ENCODE data around the gene UBE2I.

UBE2I gene

DNA sequence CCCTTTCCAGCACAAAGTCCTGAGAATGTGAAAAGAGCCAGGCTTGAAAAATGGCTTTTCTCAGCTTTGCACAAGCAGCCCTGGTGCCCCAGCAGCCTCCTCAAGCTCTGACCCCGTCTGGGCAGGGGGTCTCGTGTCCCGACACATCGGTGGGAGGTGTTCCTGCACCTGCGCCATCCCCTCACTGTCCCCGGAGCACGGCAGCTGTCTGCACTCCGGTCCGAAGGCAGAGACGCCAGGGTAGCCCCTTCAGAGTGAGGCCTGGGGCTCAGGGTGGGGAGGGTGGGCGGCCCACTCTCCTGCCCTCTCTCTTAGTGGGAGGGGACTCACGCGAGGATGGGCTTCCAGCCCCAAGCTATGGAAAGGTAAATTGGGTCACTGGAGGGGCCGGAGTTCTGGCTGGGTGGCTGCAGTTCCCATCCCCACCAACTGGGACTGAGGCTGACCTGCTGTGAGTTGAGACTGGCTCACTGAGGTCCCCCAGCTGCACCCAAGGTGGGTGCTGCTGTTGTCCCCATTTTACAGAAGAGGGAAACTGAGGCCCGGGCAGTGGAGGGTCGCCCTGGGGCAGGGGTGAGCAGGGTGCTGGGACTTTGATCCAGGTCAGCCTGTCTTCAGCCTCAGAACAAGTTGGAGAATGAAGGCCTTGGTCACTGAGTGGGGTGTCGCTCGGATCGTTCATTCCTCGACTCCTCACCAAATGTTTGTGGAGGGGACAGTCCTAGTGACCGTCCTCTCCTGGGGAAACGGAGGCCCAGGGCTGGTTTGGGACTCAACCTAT lies 21.7 kb downstream of the UBE2I start:
- DNase-seq, result no peak

DNA sequence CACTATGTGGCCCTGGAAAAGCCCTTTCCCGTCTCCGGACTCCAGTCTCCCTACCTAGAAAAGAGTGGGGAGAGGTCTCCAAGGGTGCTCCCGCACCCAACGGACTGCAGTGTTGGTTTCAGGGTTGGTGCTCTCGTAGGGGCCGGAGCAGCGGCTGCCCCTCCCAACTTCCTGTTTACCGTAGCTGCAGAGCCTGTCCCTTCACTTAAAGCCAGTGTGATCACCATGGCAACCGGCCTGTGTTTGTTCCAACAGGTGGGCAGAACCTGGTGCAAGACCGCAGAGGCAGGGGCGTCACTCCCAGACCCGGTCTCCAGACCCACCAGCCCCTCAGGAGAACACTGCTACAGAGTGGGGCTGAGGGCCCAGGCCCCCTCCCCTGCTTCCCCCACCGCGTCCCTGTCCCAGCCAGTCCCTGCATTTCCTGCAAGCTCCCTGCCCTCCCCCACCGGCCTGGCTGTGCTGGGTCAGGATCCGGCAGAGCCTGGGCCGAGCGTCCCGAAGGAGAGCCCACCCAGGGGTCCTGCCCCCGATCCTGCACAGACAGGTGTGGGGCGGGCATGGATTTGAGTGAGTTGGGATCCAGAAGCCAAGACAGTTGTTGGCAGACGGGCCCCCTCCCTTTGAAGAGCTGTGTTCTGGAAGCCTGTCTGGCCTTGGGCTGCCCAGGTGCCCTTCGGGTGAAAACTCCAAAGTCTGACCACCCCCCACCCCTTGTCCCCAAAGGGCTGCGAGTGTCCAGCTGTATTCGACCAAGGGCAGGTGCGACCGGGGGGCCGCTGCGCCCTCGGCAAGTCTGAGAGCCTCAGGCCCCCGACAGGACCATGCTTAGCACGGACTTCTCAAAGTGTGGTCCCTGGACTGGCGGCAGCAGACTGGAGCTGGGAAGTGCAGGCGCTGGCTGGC lies 22.5 kb downstream of the UBE2I start:
- DNase-seq, result no peak

DNA sequence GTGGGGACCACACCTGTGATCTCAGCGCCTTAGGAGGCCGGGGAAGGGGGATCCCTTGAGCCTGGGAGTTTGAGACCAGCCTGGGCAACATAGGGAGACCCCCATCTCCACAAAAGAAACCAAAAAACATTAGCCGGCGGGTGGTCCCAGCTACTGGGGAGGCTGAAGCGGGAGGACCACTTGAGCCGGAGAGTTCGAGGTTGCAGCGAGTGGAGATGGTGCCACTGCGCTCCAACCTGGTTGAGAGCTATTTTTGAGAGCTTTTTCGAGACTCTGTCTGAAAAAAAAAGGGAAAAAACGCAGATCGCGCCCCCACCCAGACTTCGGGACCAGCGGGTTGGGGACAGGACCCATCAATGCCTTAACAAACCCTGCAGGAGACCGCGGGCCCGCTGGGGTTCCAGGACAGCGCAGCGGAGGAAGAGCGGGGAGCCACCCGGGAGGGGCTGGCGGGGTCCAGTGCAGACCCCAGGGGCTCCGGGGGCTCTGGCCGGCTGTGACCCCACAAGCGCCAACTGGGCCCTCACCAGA lies 23.2 kb downstream of the UBE2I start:
- DNase-seq, result no peak

DNA sequence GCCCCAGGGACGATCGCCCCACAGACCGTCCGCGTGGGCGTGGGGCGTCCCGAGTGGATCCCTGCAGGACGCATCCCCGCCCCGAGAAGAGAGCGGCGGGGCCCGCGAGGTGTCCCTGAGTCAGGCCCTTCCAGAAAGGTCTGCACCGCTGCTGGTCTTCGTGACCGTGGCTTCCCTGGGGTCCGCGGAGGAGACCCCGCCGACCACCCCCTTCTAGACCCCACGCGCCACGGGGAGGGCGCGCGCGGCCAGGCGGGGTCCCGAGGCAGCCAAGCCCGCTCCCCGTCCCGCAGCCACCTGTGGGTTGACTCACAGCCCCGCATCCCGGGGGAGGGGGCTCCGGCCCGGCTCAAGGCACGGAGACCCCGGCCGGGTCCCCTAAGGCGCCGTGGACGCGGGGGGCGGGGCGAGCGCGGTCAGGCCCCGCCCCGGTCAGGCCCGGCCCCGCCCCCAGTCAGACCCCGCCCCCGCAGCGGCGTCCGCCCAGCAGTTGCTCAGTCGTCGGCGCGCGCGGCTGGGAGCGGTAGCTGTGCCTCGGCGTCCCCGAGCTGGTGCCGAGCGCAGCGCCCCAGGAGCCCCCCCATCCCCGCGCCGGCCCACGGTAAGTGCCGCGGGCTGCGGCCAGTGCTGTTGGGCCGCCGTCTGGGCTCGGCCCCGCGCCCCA lies 23.8 kb downstream of the UBE2I start, which contains the start of gene BAIAP3:
BAIAP3 (plus strand) TSS at position 497 of the 664 bp plus-strand sequence. CDS start 4,905 bp downstream, outside the sequence.
- no peak for DNase-seq

DNA sequence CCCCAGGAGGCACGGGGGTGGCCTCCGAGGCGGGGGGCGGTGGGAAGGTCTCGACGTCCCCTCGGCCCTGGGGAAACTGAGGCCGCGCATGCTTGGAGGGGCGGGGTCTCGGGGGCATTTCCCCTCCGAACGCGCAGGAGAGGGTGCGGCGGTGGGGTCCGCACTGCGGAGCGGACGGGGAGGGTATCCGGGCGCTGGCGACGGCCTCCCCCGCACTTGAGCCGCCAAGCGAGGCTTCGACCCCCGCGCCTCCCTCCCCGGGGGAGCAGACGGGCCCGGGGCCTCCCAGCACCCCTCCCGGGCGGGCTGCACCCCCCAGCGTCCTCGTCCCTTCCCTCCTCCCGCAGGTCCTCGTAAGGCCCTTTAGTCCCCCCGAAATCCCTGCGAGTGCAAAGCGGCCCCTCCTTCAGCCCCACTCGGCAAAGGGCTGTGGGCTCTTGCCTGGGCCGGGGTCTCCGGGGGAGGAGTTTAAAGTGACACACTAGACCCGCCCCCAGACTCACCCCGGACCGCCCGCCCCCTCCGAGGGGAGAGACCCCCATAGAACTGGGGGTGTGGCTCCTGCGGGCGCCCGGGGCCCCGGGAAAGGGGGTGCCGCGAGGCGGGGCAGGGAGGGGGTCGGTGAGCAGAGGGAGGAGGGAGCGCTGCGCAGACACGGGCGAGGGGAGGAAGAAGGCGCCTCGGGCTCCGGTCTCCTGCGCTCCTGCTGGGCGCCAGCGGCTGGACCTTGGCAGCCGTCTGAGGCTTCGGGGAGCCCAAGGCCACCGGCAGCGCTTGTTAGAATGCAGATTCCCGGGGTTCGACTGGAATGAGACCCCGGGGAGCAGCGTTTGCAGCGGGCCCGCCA lies 24.6 kb downstream of the UBE2I start:
- no peak for DNase-seq

DNA sequence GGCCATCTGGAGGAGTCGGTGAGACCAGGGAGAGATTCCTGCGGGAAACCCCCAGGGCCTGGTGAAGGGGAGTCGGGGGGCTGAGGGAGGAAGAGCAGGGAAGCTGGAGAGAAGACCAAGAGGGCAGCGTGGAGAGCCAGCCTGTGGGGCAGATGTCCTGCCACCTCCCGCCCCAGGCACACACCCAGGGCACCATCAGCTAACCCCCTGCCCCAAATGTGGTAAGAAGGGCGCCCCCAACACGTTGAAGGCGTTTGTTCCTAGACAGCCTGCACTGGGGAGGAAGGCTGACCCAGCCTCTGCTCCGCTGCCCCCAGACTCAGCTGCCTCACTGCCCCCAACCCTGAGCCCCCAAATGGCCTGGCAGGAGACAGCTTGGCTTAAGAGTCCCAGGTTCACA lies 25.3 kb downstream of the UBE2I start:
- no peak for DNase-seq

DNA sequence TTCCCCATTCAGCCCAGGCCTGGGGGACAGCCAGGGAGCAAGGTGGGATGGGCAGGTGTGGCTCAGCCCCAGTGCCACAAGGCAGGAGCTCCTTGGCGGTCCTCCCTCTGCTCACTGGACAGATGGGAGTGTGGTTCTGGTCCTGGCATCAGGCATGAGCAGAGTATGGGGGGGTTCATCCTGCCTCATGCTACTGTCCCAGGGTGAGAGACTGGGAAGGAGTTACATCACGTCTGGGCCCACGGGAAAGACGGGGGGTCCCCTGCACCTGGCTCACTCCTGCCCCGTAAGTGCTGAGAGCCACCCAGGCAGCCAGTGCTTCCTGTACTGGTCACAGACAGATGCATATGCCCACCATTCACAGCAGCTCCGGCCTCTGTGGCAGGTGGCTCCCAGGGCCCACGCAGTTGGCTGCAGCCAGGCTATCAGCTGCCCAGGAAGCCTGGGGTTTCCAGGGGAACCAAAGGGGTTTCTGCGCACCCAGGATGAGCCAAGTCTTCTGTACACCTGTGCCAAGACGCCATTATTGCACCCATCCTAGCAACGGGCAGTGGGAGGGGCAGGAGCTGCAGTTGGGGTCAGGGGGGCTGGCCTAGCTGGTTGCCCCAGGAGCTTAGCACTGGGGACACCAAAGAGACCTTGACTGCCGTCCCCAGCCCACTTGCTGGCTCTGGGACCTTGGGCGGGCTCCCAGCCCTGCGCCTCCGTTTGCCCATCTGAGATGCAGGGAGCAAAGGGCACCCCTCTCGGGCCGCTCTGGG lies 26.0 kb downstream of the UBE2I start:
- no peak for DNase-seq

DNA sequence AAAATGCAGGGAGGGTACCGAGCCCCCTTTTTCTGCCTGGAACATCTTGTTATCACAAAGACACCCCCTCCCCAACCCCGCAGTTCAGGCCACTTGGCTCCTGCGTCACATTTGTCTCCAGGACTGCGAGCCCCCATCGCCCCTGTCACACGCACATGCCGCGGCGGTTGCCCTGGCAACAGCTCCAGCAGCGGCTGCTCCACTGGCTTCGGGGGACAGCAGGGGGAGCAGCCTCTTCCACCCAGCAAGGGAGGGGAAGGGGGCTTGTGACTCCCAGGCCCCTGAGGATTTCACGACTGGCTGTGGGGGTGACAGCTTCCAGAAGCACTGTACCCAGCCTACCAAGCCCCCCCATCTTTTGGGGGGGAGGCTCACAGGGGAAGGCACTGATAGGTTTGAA lies 26.6 kb downstream of the UBE2I start:
- DNase-seq, result no peak

DNA sequence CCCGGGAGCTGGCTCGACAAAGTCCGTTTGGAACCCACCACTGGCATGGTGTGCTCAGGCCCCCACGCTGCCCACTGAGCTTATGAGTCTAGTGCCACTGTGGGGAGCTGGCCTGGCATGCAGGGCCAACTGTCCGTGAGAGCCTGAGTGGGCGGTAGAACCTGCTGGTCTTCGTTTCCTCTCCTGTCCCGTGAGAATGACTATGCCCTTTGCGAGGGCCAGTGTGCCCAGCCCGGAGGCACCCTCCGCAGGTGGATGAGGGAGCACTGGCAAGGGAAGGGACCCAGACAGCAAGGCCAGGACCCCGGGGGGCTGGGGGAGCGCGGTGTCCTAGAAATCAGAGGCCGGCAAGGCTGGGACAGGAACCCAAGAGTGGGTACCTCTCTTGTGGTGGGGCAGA lies 27.2 kb downstream of the UBE2I start:
- no peak for DNase-seq

DNA sequence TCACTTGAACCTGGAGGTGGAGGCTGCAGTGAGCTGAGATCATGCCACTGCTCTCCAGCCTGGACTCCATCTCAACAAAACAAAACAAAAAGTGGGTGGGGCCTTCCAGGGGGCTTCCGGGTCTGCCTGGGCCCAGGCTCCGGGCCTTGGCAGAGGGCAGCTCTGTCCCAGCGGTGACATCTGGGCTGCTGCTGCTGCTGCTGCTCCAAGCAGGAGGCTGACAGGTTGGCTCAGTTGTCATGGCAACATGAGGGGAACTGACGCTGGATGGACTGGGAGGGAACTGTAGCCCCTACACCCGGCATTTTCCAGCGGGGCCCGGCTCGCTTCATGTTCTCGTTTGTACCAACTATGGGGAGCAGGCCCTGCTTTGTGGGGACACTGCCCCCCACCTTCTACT lies 28.1 kb downstream of the UBE2I start:
- no peak for DNase-seq

DNA sequence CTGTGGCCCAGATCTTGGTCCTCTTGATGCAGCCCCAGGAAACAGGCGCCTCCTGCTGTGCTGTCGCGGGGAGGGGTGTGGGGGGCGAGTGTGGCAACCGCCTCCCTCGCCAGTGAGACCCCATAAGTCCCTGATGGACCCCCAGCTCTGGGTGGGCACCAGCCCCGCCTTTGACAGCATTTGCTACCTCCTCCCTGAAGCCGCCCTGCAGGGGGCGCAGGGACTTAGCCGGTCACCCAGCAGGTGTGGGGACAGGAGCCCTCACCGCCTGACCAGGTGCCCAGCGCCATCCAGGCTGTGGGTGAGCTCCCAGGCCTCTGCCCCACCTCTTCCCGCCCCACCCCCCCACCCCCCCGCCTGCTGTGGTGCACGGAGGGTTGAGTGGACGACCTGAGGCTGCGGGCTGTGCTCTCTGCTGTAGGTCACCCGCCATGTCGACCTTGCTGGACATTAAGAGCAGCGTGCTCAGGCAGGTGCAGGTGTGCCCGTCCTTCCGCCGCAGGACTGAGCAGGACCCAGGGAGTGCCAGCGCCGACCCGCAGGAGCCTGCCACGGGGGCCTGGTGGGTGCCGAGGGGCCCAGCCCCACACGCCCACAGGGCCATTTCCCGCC lies 28.8 kb downstream of the UBE2I start:
- no peak for DNase-seq

DNA sequence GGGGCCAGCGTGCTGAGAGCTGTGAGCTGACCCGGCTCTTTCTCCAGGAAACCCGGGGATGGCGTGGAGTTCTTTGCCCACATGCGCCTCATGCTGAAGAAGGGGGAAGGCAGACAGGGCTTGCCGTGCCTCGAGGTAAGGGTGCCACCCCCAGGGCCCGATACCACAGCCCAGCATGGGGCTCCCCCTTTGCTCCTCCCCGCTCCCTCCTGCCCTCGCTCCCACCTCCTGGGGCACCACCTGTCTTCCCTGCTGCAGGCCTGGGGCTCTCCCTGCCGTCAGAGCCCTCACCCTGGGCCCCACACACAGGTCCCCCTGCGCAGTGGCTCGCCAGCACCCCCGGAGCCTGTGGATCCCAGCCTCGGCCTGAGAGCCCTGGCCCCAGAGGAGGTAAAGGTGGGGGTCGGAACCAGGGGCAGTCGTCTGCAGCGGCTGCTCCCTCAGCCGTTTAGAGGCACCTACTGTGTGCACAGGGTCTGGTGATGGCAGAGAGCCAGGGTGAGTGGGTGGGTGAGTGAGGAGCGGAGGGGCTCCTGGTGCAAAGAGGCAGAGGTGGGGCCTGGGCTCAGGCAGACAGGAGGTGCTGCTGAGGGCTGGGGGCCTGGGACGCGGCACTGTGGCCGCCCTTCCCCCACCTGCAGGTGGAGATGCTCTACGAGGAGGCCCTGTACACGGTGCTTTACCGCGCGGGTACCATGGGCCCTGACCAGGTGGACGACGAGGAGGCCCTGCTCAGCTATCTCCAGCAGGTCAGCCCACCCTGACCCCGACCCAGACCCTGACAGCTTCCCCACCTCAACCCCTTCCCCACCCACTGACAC lies 29.6 kb downstream of the UBE2I start:
- DNase-seq, result no peak

DNA sequence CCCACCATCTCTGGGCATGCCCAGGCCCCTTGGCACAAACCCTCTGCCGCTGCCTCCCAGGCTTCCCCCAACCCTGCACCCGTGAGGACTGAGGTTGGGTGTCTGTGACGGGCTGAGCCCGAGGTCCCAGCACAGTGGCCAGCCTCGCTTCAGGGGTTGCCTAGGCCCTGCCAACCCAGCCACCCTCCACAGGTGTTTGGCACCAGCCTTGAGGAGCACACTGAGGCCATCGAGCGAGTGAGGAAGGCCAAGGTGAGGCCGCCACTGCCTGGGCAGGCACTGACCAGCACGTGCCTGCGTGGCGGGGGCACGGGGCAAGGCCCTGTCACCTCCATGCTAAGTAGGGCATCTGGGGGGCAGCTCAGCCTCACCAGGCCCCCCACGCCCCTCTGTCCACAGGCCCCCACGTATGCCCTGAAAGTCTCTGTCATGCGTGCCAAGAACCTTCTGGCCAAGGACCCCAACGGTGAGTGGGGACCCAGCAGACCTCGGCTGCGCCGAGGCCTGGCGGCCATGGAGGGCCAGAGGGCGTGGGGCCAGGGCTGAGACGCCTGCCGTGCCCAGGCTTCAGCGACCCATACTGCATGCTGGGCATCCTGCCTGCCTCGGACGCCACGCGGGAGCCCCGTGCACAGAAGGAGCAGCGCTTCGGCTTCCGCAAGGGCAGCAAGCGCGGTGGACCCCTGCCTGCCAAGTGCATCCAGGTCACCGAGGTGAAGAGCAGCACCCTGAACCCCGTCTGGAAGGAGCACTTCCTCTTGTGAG lies 31.5 kb downstream of the UBE2I start:
- no peak for DNase-seq

DNA sequence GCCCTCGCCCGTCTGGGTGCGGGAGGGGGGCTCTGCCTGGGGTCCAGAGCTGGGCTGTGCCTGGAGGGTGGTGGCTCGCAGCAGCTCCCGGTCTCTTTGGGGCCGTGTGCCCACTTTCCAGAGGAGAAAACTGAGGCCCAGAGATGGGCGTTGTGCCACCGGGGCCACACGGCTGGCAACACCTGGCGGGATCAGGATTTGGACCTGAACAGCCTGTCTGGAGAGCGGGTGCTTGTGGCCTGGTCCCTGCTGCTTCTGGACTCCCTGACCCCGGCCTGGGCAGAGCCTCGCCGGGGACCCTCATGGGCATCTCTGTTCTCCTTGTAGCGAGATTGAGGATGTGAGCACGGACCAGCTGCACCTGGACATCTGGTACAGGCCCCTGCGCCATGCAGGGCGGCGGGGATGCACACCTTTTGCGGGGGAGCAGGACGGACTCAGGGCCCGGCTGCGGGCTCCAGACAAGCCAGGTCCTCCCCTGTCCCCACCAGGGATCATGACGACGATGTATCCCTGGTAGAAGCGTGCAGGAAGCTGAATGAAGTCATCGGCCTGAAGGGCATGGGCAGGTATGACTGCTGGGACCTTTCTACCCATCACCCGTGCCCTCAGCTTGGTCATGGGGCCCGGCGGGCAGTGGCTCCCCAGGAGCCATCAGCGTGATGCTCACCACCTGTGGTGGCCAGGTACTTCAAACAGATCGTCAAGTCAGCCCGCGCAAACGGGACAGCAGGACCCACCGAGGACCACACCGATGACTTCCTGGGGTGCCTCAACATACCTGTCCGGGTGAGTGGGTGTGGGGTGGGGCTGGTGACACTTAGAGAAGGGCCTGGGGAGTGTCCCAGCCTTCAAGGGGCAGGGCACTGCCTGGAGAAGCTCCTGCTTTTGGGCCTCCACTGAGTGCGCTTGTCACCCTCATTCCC lies 32.3 kb downstream of the UBE2I start:
- DNase-seq, result no peak

DNA sequence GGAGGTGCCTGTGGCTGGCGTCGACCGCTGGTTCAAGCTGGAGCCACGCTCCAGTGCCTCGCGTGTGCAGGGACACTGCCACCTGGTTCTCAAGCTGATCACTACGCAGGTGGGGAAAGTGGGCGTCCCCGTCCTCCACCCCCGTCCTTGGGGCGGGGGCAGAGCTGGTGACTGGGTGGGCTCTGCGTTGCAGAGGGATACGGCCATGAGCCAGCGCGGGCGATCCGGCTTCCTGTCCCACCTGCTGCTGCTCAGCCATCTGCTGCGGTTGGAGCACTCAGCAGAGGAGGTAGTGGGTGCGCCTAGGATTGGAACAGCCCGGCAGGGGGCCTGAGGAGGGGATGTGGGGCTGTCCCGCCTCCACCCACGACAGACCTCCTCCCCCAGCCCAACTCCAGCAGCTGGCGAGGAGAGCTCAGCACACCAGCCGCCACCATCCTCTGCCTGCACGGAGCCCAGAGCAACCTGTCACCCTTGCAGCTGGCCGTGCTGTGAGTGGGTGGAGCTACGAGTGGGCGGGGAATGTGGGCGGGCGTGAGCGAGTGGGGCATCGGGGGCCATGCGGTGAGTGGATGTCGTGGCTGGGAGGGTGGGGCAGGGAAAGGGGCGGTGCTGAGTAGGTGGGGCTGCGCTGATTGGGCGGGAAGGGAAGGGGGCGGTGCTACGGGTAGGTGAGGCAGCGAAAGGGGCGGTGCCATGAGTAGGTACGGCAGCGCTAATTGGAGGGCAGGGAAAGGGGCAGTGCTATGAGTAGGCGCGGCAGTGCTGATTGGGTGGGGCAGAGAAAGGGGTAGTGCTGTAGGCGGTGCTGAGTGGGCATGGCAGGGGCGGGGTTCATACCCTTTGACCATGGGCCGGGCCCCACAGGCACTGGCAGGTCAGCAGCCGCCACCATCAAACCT lies 33.3 kb downstream of the UBE2I start:
- DNase-seq, result peak; percentile 89

DNA sequence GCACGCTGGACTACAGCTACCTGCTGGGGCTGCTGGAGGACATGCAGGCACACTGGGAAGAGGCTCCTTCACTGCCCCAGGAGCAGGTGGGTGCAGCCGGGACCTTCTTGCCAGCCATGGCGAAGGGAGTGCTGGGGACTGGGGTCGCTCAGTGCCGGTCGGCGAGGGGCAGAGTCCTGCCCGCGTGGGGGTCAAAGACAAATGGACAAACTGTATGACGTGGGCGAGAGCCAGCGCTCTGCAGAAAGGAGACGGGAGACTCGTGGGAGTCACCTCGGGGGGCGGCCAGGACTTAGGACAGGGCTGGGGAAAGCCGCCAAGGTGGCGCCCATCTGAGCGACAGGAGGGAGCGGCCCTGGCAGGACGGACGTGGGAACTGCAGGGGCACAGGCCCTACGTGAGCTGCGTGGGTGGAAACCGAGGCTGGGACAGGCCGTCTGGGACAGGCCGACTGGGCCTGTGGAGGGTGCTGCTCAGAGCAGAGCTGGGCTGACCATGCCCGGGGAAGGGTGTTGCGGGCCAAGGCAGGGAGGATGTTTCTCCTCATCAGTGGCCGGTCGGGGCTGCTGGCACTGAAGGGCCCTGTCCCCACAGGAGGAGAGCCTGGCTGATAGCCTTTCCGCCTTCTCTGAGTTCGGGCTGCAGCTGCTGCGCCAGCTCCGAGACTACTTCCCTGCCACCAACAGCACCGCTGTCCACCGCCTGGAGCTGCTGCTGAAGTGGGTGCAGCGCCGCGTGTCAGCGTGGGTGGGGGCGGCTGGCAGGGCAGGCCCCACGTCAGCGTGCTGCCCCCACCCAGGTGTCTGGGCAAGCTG lies 34.2 kb downstream of the UBE2I start:
- no peak for DNase-seq
